IMR-90 (cell line): ENCODE results near the gene RASGEF1C. TPM values are rescaled to one million over a fixed set of nuclear protein-coding genes. Genes with fewer than 3 reads are reported as not detected.

Experiments
- ATAC-seq: fragments of 200-7000 bp; cut with Tn5 transposase; 2 replicates; pipeline ENCODE4 v1.9.1; 2020; ENCODE audit warnings: low read depth, mild to moderate bottlenecking, moderate library complexity
- BruUV-seq: library from RNA; stranded (reverse); fragments of 400-500 nt; replicated peaks from 2 replicates; lab custom pipeline; 2021; lab: Mats Ljungman, UMichigan
- CTCF ChIA-PET: fragments of 300-600 bp; formaldehyde crosslinking; extraction: SDS; loops from one replicate; lab custom pipeline; 2021; ENCODE audit warnings: antibody characterized with exemption; lab: Yijun Ruan, JAX
- POLR2A ChIA-PET: fragments of 300-600 bp; sonication (Branson Sonifier 250); formaldehyde crosslinking; loops from one replicate; lab custom pipeline; 2022; ENCODE audit warnings: antibody characterized with exemption; ENCODE audit not compliant: unreplicated experiment; lab: Charles Lee
- DNase-seq: peaks from one replicate; pipeline ENCODE4 v3.0.0; 2013
- H2AFZ ChIP-seq: replicated peaks from 2 replicates; pipeline ENCODE3; 2013; ENCODE audit warnings: low read length, mild to moderate bottlenecking; ENCODE audit not compliant: poor library complexity
- H2AK5ac ChIP-seq: 2 replicates; pipeline ENCODE4 v1.6.1; 2013; ENCODE audit warnings: low read depth, low read length, inconsistent platforms
- H2AK9ac ChIP-seq: replicated peaks from 2 replicates; pipeline ENCODE3; 2013; ENCODE audit warnings: mild to moderate bottlenecking, low read depth, low read length, moderate library complexity; ENCODE audit not compliant: poor library complexity
- H2BK120ac ChIP-seq: 2 replicates; pipeline ENCODE4 v1.6.1; 2013; ENCODE audit warnings: low read depth, low read length, inconsistent platforms
- H2BK15ac ChIP-seq: 3 replicates; pipeline ENCODE4 v1.6.1; 2013; ENCODE audit warnings: low read depth, low read length, inconsistent platforms
- H2BK20ac ChIP-seq: 2 replicates; pipeline ENCODE4 v1.6.1; 2013; ENCODE audit warnings: low read depth, mild to moderate bottlenecking, inconsistent platforms, low read length, moderate library complexity
- H2BK5ac ChIP-seq: 2 replicates; pipeline ENCODE4 v1.6.1; 2013; ENCODE audit warnings: mild to moderate bottlenecking, low read depth, low read length, inconsistent platforms; ENCODE audit not compliant: poor library complexity, severe bottlenecking
- H3K14ac ChIP-seq: replicated peaks from 2 replicates; pipeline ENCODE4 v1.6.1; 2013; ENCODE audit warnings: low read depth, low read length, inconsistent platforms
- H3K18ac ChIP-seq: 2 replicates; pipeline ENCODE4 v1.6.1; 2013; ENCODE audit warnings: low read depth, low read length, control low read depth
- H3K23ac ChIP-seq: 2 replicates; pipeline ENCODE4 v1.6.1; 2013; ENCODE audit warnings: low read depth, low read length, inconsistent platforms
- H3K27ac ChIP-seq: 2 replicates; pipeline ENCODE4 v1.5.1; 2013; ENCODE audit warnings: mild to moderate bottlenecking, control low read depth, low read length; ENCODE audit not compliant: insufficient read depth
- H3K27me3 ChIP-seq: 2 replicates; pipeline ENCODE4 v1.6.1; 2013; ENCODE audit warnings: low read length; ENCODE audit not compliant: control insufficient read depth, insufficient read depth
- H3K36me3 ChIP-seq: 2 replicates; pipeline ENCODE4 v1.6.1; 2013; ENCODE audit warnings: low read length, mixed read lengths; ENCODE audit not compliant: control insufficient read depth, insufficient read depth
- H3K4ac ChIP-seq: 2 replicates; pipeline ENCODE4 v1.6.1; 2013; ENCODE audit warnings: low read depth, low read length, inconsistent platforms
- H3K4me1 ChIP-seq: 2 replicates; pipeline ENCODE4 v1.6.1; 2013; ENCODE audit warnings: low read length, mixed read lengths; ENCODE audit not compliant: control insufficient read depth, insufficient read depth
- H3K4me2 ChIP-seq: 2 replicates; pipeline ENCODE4 v1.6.1; 2013; ENCODE audit warnings: low read depth, mild to moderate bottlenecking, control low read depth, low read length, moderate library complexity
- H3K4me3 ChIP-seq: 2 replicates; pipeline ENCODE4 v1.5.1; 2013; ENCODE audit warnings: low read depth, mild to moderate bottlenecking, control low read depth, low read length, moderate library complexity; ENCODE audit not compliant: insufficient read depth
- H3K56ac ChIP-seq: 2 replicates; pipeline ENCODE4 v1.6.1; 2013; ENCODE audit warnings: low read length, inconsistent platforms; ENCODE audit not compliant: insufficient read depth; ENCODE audit errors: extremely low read depth
- H3K79me1 ChIP-seq, 2 experiments: 2 replicates each; pipeline ENCODE4 v1.6.1; 2013; ENCODE audit warnings: low read length in 2 of 2, inconsistent platforms in 1 of 2, low read depth in 1 of 2
- H3K9ac ChIP-seq: 2 replicates; pipeline ENCODE4 v1.6.1; 2013; ENCODE audit warnings: low read depth, low read length, control low read depth
- H3K9me1 ChIP-seq: 2 replicates; pipeline ENCODE4 v1.6.1; 2013; ENCODE audit warnings: low read length, inconsistent platforms; ENCODE audit not compliant: insufficient read depth
- H3K9me3 ChIP-seq: 2 replicates; pipeline ENCODE4 v1.6.1; 2013; ENCODE audit warnings: low read length; ENCODE audit not compliant: control insufficient read depth, insufficient read depth
- H4K20me1 ChIP-seq: 2 replicates; pipeline ENCODE4 v1.6.1; 2013; ENCODE audit warnings: low read length, inconsistent platforms; ENCODE audit not compliant: insufficient read depth
- H4K5ac ChIP-seq: 2 replicates; pipeline ENCODE4 v1.6.1; 2013; ENCODE audit warnings: mild to moderate bottlenecking, low read depth, low read length, control low read depth
- H4K8ac ChIP-seq, 2 experiments: 2 replicates each; pipeline ENCODE4 v1.6.1; 2013; ENCODE audit warnings: low read depth in 2 of 2, low read length in 2 of 2, control low read depth in 1 of 2, inconsistent platforms in 1 of 2
- H4K91ac ChIP-seq: 2 replicates; pipeline ENCODE4 v1.6.1; 2013; ENCODE audit warnings: low read depth, low read length, inconsistent platforms; ENCODE audit not compliant: insufficient read depth
- BHLHE40 ChIP-seq: fragments of 150-350 bp; IDR thresholded peaks from 2 replicates; pipeline ENCODE4 v1.6.1; 2016; ENCODE audit warnings: mild to moderate bottlenecking, low read depth, low read length
- CEBPB ChIP-seq: IDR thresholded peaks from 2 replicates; pipeline ENCODE4 v1.6.1; 2012; ENCODE audit warnings: low read depth, low read length, improper control_type of control experiment
- CHD1 ChIP-seq: IDR thresholded peaks from 2 replicates; pipeline ENCODE4 v1.6.1; 2012; ENCODE audit warnings: low read depth, low read length, improper control_type of control experiment
- CTCF ChIP-seq: conservative IDR thresholded peaks from 2 replicates; pipeline ENCODE4 v1.5.1; 2012; ENCODE audit warnings: mild to moderate bottlenecking, low read depth, low read length, improper control_type of control experiment
- ELK1 ChIP-seq: fragments of 150-350 bp; IDR thresholded peaks from 2 replicates; pipeline ENCODE4 v1.6.1; 2016; ENCODE audit warnings: low read depth, mild to moderate bottlenecking, low read length, moderate library complexity, borderline replicate concordance
- MAFK ChIP-seq: IDR thresholded peaks from 2 replicates; pipeline ENCODE4 v1.6.1; 2012; ENCODE audit warnings: low read depth, low read length, improper control_type of control experiment
- MAZ ChIP-seq: IDR thresholded peaks from 2 replicates; pipeline ENCODE4 v1.6.1; 2012; ENCODE audit warnings: low read depth, mild to moderate bottlenecking, low read length, improper control_type of control experiment, moderate library complexity, borderline replicate concordance
- MXI1 ChIP-seq: IDR thresholded peaks from 2 replicates; pipeline ENCODE4 v1.6.1; 2012; ENCODE audit warnings: low read depth, mild to moderate bottlenecking, low read length, moderate library complexity, borderline replicate concordance
- NFE2L2 ChIP-seq: fragments of 150-350 bp; IDR thresholded peaks from 2 replicates; pipeline ENCODE4 v1.6.1; 2016; ENCODE audit warnings: low read depth, mild to moderate bottlenecking, low read length
- RAD21 ChIP-seq: IDR thresholded peaks from 2 replicates; pipeline ENCODE4 v1.6.1; 2012; ENCODE audit warnings: low read length, improper control_type of control experiment
- RCOR1 ChIP-seq: IDR thresholded peaks from 2 replicates; pipeline ENCODE4 v1.6.1; 2012; ENCODE audit warnings: mild to moderate bottlenecking, low read length, improper control_type of control experiment; ENCODE audit not compliant: insufficient replicate concordance
- RFX5 ChIP-seq: IDR thresholded peaks from 2 replicates; pipeline ENCODE4 v1.8.0; 2012; ENCODE audit warnings: low read depth, mild to moderate bottlenecking, low read length, moderate library complexity
- SMC3 ChIP-seq: fragments of 150-350 bp; IDR thresholded peaks from 2 replicates; pipeline ENCODE4 v1.6.1; 2016; ENCODE audit warnings: low read depth, mild to moderate bottlenecking, antibody characterized with exemption, low read length, moderate library complexity
- USF2 ChIP-seq: fragments of 150-350 bp; IDR thresholded peaks from 2 replicates; pipeline ENCODE4 v1.6.1; 2017; ENCODE audit warnings: mild to moderate bottlenecking, antibody characterized with exemption, low read length, low read depth
- WGBS, 2 experiments: methylation state at CpG; one replicate each; pipeline versions ENCODE4 v1.1.5 to v1.1.7; 2013; ENCODE audit warnings: missing lambda C conversion rate in 2 of 2; ENCODE audit not compliant: insufficient read length in 1 of 2; ENCODE audit errors: extremely low coverage in 2 of 2; 5-methylcytosine and 5-hydroxymethylcytosine counted together
- dilution Hi-C: fragments of 300-500 bp; cut with HindIII; formaldehyde crosslinking; loops from one replicate; pipeline ENCODE4 v1.14.3; 2018; ENCODE audit warnings: low sequenced_read_pairs; ENCODE audit not compliant: unreplicated experiment
- in situ Hi-C: fragments of 300-500 bp; cut with MboI; formaldehyde crosslinking; loops from 3 replicates; pipeline ENCODE4 v1.14.3; 2019; ENCODE audit warnings: low sequenced_read_pairs, inconsistent platforms, mixed read lengths
- intact Hi-C: fragments of 100-400 bp; cut with micrococcal nuclease; formaldehyde crosslinking; loops from 2 replicates; pipeline ENCODE4 v1.10.0; 2022
- polyA plus RNA-seq, 3 experiments: library from polyadenylated mRNA; depleted of rRNA; stranded (reverse); fragments of >200 nt; gene quantifications; 2 replicates each; pipeline ENCODE4 v1.2.3, GENCODE V29; 2012; ENCODE audit warnings: low replicate concordance in 1 of 3
- total RNA-seq: library from RNA; depleted of rRNA; stranded (reverse); fragments of >200 nt; gene quantifications from 2 replicates; pipeline ENCODE4 v1.2.3, GENCODE V29; 2012

The RASGEF1C gene
- total and polyA plus RNA-seq, 2 of the 4 experiments (the other 2 are of a cell fraction) = not detected

GRCh38 chr5:180084638-180085561, 124.1 kb downstream of the RASGEF1C start:
- no peak overlapping the region for H4K91ac ChIP-seq
- H2BK15ac ChIP-seq = no peak overlapping the region
- H3K14ac ChIP-seq = no peak overlapping the region
- no peak for DNase-seq
- no peaks in the 10 kb centered on the region for H4K20me1 ChIP-seq
- no peak overlapping the region for H2BK20ac ChIP-seq
- H2BK5ac ChIP-seq = no peak overlapping the region
- H4K8ac ChIP-seq = no peak overlapping the region
- no peak overlapping the region for H3K9ac ChIP-seq
- H3K27me3 ChIP-seq = peaks cover 14% of the 10 kb centered on the region; the same call in 1 of the 2 replicates
- CTCF ChIA-PET = no interaction called here
- H2AK5ac ChIP-seq = no peak overlapping the region
- intact Hi-C loops (no loop called here), dilution Hi-C loops (no loop called here), in situ Hi-C loops (no loop called here)
- no peaks in the 10 kb centered on the region for H3K36me3 ChIP-seq
- no peak overlapping the region for H2BK120ac ChIP-seq
- H3K4me3 ChIP-seq = no peak overlapping the region
- no peaks in the 10 kb centered on the region for H3K9me1 ChIP-seq
- H3K9me3 ChIP-seq = no peaks in the 10 kb centered on the region
- H3K27ac ChIP-seq = no peak overlapping the region
- BruUV-seq = no TSS peak
- POLR2A ChIA-PET = no interaction called here
- H4K5ac ChIP-seq = no peak overlapping the region
- ATAC-seq = peak; percentile 50
- H3K23ac ChIP-seq = no peak overlapping the region
- H2AK9ac ChIP-seq = no peak overlapping the region
- H3K18ac ChIP-seq = no peak overlapping the region
- no peak overlapping the region for H2AFZ ChIP-seq
- no peak overlapping the region for H3K56ac ChIP-seq
- 0 out of 2 replicates have a peak overlapping the region, but pooled peaks have one; percentile 12 for H3K4me2 ChIP-seq
- WGBS, 2 experiments = 60% methylated on average over 1 of the region's 13 CpGs; no CpG with 5 or more reads in 1 of the 2 experiments
- H3K79me1 ChIP-seq = no peaks in the 10 kb centered on the region
- H3K4me1 ChIP-seq = no peaks in the 10 kb centered on the region
- H3K4ac ChIP-seq = no peak overlapping the region
- no peak for TF ChIP-seq CEBPB
- TF ChIP-seq USF2 = no peak
- no peak for TF ChIP-seq MXI1
- no peak for TF ChIP-seq SMC3
- no peak for TF ChIP-seq CTCF
- no peak for TF ChIP-seq RFX5
- TF ChIP-seq MAZ = no peak
- no peak for TF ChIP-seq RAD21
- no peak for TF ChIP-seq NFE2L2
- TF ChIP-seq BHLHE40 = no peak
- TF ChIP-seq MAFK = no peak
- no peak for TF ChIP-seq RCOR1
- no peak for TF ChIP-seq CHD1
- no peak for TF ChIP-seq ELK1
